ENCODE results near the gene BSDC1.

DNA sequence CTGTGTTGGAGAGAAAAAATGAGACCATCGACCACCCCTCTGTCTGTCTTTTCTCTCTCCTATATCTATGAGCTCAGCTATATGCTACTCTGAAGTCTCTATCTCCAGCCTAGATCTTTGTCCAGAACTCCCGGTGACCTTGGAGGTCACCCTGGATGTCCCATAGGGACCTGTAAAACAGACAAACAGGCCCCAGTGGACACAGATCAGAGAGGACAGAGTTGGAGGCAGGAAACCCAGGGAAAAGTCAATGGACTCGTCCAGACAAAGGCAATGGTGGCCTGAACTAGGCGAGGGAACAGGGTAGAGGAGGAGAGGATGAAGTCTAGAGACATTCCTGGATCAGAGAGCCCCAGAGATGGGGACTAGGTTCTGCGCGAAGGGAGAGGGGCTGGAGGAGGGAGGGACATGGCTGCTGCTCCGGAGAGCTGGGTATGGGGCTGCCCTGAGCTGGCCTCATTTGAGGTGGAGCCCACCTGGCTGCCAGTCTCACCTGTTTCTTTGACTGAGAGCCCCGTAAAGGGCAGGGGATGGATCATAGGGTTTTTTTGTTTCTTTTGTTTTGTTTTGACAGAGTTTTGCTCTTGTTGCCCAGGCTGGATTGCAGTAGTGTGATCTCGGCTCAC, 47.6 kb downstream of the BSDC1 start:
- TF ChIP-seq TAF1 (IDR thresholded peaks at IDR 0.05; ENCODE audit: borderline replicate concordance, low read depth, low read length) (no peak), POLR2AphosphoS5 (IDR thresholded peaks at IDR 0.05; ENCODE audit: low read depth, low read length) (no peak)

All from GM12892 (cell line).